Vagina (tissue), 2 donors: ENCODE data around the gene ALG11.

Source experiments
- CTCF ChIP-seq, 3 experiments: fragments of 450-650 bp in 2 of 3; fragments of 200-600 bp in 1 of 3; sonication (generic) in 1 of 3; IDR thresholded peaks; one replicate each; pipeline ENCODE4 v1.5.1; 2017 to 2019; ENCODE audit warnings: antibody characterized with exemption in 3 of 3, mild to moderate bottlenecking in 2 of 3, moderate library complexity in 2 of 3
- POLR2A ChIP-seq, 2 donors: fragments of 450-650 bp; IDR thresholded peaks; one replicate each; pipeline ENCODE4 v1.6.1; 2017; ENCODE audit warnings: antibody characterized with exemption in 2 of 2, mild to moderate bottlenecking in 2 of 2, moderate library complexity in 2 of 2
- POLR2AphosphoS5 ChIP-seq, 2 donors: sonication (generic); formaldehyde crosslinking; IDR thresholded peaks; one replicate each; pipeline ENCODE4 v1.9.0; 2017; ENCODE audit warnings: antibody characterized with exemption in 2 of 2, mild to moderate bottlenecking in 2 of 2, low read depth in 1 of 2; ENCODE audit not compliant: insufficient read depth in 1 of 2

- TF ChIP-seq CTCF (IDR thresholded peaks at IDR 0.05) = no peak
- TF ChIP-seq POLR2A (IDR thresholded peaks at IDR 0.05) = no peak
- TF ChIP-seq POLR2AphosphoS5 (IDR thresholded peaks at IDR 0.05; ENCODE audit: insufficient read depth in 1 of 2, low read depth in 1 of 2) = no peak
Observed at GRCh38 chr13:51977625-51978024, 34.6 kb upstream of the ALG11 start.
